Upper lobe of left lung (tissue), 6 donors: ENCODE measurements around the gene TNNI2. TPM values are rescaled to one million over a fixed set of nuclear protein-coding genes. Genes with fewer than 3 reads are reported as not detected.

ENCODE experiments used
- ATAC-seq, 2 donors: fragments of 200-7000 bp; cut with Tn5 transposase; one replicate each; pipeline ENCODE4 v1.9.1; 2022; ENCODE audit warnings: mild to moderate bottlenecking in 2 of 2, moderate library complexity in 2 of 2; ENCODE audit not compliant: low FRiP score in 2 of 2
- DNase-seq, 2 donors: peaks; one replicate each; pipeline ENCODE4 v3.0.0-alpha.2; 2019 to 2020
- H3K27ac ChIP-seq, 4 donors: fragments of 200-600 bp; sonication (generic); one replicate each; pipeline ENCODE4 v1.5.1; 2016 to 2019
- H3K27me3 ChIP-seq, 4 donors: fragments of 200-600 bp; sonication (generic); one replicate each; pipeline ENCODE4 v1.5.1; 2017 to 2019
- H3K36me3 ChIP-seq, 4 donors: fragments of 200-600 bp; sonication (generic); one replicate each; pipeline ENCODE4 v1.5.1; 2016 to 2019
- H3K4me1 ChIP-seq, 4 donors: fragments of 200-600 bp; sonication (generic); one replicate each; pipeline ENCODE4 v1.5.1; 2018 to 2019
- H3K4me3 ChIP-seq, 4 donors: fragments of 200-600 bp; sonication (generic); one replicate each; pipeline ENCODE4 v1.5.1; 2017 to 2019; ENCODE audit warnings: mild to moderate bottlenecking in 2 of 4, moderate library complexity in 1 of 4
- H3K9me3 ChIP-seq, 4 donors: fragments of 200-600 bp; sonication (generic); one replicate each; pipeline ENCODE4 v1.5.1; 2018 to 2019
- EP300 ChIP-seq, 4 donors: sonication (generic); formaldehyde crosslinking; IDR thresholded peaks; one replicate each; pipeline ENCODE4 v1.5.1; 2017; ENCODE audit warnings: antibody characterized with exemption in 4 of 4, control low read depth in 2 of 4
- POLR2A ChIP-seq, 4 donors: fragments of 450-650 bp; IDR thresholded peaks; one replicate each; pipeline ENCODE4 v1.5.1; 2016 to 2017; ENCODE audit warnings: antibody characterized with exemption in 4 of 4, mild to moderate bottlenecking in 2 of 4
- POLR2AphosphoS5 ChIP-seq, 2 donors: sonication (generic); formaldehyde crosslinking; IDR thresholded peaks; one replicate each; pipeline ENCODE4 v1.5.1; 2017; ENCODE audit warnings: antibody characterized with exemption in 2 of 2
- WGBS, 2 donors: methylation state at CpG; one replicate each; pipeline ENCODE4 v1.1.5; 2017 to 2018; 5-methylcytosine and 5-hydroxymethylcytosine counted together
- total RNA-seq, 6 donors: library from RNA; depleted of rRNA in 4 of 6; stranded (reverse); fragments of >200 nt in 4 of 6; gene quantifications; one replicate each; pipeline versions ENCODE4 v1.1.0 to v1.2.1, GENCODE V29; 2016 to 2021
- TF ChIP-seq, protein P1 (sequence below), 6 experiments: fragments of 450-650 bp in 4 of 6; fragments of 200-600 bp in 2 of 6; sonication (generic) in 2 of 6; IDR thresholded peaks; one replicate each; pipeline ENCODE4 v1.5.1; 2016 to 2019; ENCODE audit warnings: antibody characterized with exemption in 6 of 6
- donor health status: DM: no; HTN: no; CAD: no; lungs with moderate emphysema.
- donor health status: DM: no; HTN: yes; CAD: no; lungs with severe emphysema.

Gene TNNI2
- total RNA-seq, 6 donors from 2014 or later, result 7.3 to 28.3 (median 16.7) TPM

- Histone ChIP-seq H3K27ac (peak overlapping the region; percentile 30 to 57 (median 50)), H3K36me3 (no peaks in the 10 kb centered on the region), H3K27me3 (no peaks in the 10 kb centered on the region), H3K4me3 (no peak overlapping the region), H3K9me3 (no peaks in the 10 kb centered on the region), H3K4me1 (peaks cover 23 to 27% (median 25%) of the 10 kb centered on the region in 4 donors)
- 30 to 43% methylated on average over 12 to 19 of the region's 27 CpGs for WGBS, 2 donors
- DNase-seq (peak; percentile 76 to 90), ATAC-seq (peak; percentile 87 to 95)
- TF ChIP-seq EP300 (IDR thresholded peaks at IDR 0.05), result no peak
- TF ChIP-seq POLR2AphosphoS5 (IDR thresholded peaks at IDR 0.05), result peak; percentile 16 to 53
- peak in 1 of 4 donors; percentile 37 for TF ChIP-seq POLR2A (IDR thresholded peaks at IDR 0.05)
Measured at GRCh38 chr11:1863352-1864216, 24.8 kb downstream of the TNNI2 start.

DNA sequence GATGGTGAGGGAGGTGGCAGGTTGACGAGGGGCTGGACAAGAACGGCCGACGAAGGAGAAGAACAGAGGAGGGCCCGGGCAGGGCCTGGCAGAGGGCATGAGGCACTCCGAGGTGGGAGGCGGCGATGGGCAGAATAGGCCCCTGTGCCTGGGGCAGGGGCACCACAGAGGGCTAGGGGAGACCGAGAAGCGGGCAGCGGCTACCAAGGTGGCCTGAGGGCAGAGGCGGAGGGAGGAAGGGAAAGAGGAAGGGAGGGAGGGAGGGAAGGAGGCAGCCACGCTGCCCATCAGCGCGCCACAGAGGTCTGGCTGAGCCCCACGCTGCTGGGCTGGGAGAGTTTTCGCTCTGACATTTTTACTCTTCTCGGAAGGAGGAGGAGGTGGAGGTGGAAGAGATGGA lies 25.4 kb downstream of the TNNI2 start:
- H3K27me3 ChIP-seq, result no peaks in the 10 kb centered on the region
- H3K36me3 ChIP-seq, result no peaks in the 10 kb centered on the region
- TF ChIP-seq, protein P1, sequence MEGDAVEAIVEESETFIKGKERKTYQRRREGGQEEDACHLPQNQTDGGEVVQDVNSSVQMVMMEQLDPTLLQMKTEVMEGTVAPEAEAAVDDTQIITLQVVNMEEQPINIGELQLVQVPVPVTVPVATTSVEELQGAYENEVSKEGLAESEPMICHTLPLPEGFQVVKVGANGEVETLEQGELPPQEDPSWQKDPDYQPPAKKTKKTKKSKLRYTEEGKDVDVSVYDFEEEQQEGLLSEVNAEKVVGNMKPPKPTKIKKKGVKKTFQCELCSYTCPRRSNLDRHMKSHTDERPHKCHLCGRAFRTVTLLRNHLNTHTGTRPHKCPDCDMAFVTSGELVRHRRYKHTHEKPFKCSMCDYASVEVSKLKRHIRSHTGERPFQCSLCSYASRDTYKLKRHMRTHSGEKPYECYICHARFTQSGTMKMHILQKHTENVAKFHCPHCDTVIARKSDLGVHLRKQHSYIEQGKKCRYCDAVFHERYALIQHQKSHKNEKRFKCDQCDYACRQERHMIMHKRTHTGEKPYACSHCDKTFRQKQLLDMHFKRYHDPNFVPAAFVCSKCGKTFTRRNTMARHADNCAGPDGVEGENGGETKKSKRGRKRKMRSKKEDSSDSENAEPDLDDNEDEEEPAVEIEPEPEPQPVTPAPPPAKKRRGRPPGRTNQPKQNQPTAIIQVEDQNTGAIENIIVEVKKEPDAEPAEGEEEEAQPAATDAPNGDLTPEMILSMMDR (IDR thresholded peaks at IDR 0.05), result no peak
- no peak for TF ChIP-seq EP300 (IDR thresholded peaks at IDR 0.05)
- no peak for TF ChIP-seq POLR2AphosphoS5 (IDR thresholded peaks at IDR 0.05)
- TF ChIP-seq POLR2A (IDR thresholded peaks at IDR 0.05), result no peak
- WGBS, 2 donors, result 46 to 52% methylated on average over 18 of the region's 18 CpGs
- peak overlapping the region; percentile 30 to 57 (median 50) for H3K27ac ChIP-seq
- peaks cover 23 to 27% (median 25%) of the 10 kb centered on the region in 4 donors for H3K4me1 ChIP-seq
- DNase-seq (peak in 1 of 2 donors; percentile 65), ATAC-seq (peak in 1 of 2 donors; percentile 16)
- H3K9me3 ChIP-seq, result no peaks in the 10 kb centered on the region
- H3K4me3 ChIP-seq, result no peak overlapping the region

DNA sequence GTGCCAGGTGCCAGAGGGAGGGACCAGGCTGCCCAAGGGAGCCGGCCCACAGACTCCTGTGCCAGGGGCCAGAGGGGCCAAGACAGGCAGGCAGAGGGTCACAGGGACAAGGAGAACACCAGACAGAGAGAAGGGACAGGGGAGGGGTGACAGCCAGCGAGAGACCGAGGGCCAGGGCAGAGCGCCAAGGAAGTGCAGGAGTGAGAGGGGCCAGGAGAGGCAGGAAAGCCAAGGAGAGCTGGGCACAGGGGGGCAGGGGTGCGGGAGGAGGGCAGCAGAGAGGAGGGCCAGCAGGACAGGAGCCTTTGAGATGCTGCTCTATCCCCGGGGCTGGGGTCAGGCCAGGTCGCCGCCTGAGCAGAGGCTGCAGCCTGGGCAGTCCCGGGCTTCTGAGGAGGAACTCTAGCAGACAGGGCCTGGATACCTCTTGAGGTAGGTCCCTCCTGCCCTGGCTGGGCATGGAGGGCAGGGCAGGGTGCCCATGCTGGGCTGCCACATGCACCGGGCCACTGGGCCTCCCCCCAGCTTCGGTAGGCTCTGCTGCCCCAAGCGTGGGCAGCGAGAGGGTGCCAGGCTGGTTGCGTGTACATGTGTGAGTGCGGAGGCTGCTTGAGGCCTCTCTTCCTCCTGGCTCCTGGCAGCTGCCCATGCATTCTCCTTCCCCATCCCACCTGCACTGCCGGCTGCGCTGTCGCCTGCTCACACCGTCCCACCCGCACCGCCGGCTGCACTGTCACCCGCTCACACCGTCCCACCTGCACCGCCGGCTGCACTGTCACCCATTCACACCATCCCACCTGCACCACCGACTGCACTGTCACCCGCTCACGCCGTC lies 26.3 kb downstream of the TNNI2 start:
- ATAC-seq, result no peak
- Histone ChIP-seq H3K36me3 (no peaks in the 10 kb centered on the region), H3K27me3 (no peaks in the 10 kb centered on the region), H3K4me3 (no peak overlapping the region), H3K27ac (peak overlapping the region in 1 of 4 donors; percentile 54), H3K9me3 (no peaks in the 10 kb centered on the region), H3K4me1 (peaks cover 23 to 27% (median 25%) of the 10 kb centered on the region in 4 donors)
- TF ChIP-seq, protein P1 (IDR thresholded peaks at IDR 0.05), result no peak
- TF ChIP-seq EP300 (IDR thresholded peaks at IDR 0.05) (no peak), POLR2A (IDR thresholded peaks at IDR 0.05) (no peak), POLR2AphosphoS5 (IDR thresholded peaks at IDR 0.05) (no peak)
- 82 to 84% methylated on average over 23 to 28 of the region's 30 CpGs for WGBS, 2 donors
- peak in 1 of 2 donors; percentile 69 for DNase-seq

GRCh38 chr11:1866226-1866625 lies 27.4 kb downstream of the TNNI2 start:
- H3K27me3 ChIP-seq, result no peaks in the 10 kb centered on the region
- no peaks in the 10 kb centered on the region for H3K36me3 ChIP-seq
- H3K4me1 ChIP-seq, result peaks cover 24 to 33% (median 26%) of the 10 kb centered on the region in 4 donors
- ATAC-seq (no peak), DNase-seq (no peak)
- 93 to 100% methylated on average over 5 to 8 of the region's 8 CpGs for WGBS, 2 donors
- H3K9me3 ChIP-seq, result no peaks in the 10 kb centered on the region
- no peak overlapping the region for H3K27ac ChIP-seq
- TF ChIP-seq POLR2A (IDR thresholded peaks at IDR 0.05), result no peak
- TF ChIP-seq, protein P1 (IDR thresholded peaks at IDR 0.05), result no peak
- no peak for TF ChIP-seq EP300 (IDR thresholded peaks at IDR 0.05)
- TF ChIP-seq POLR2AphosphoS5 (IDR thresholded peaks at IDR 0.05), result no peak
- no peak overlapping the region for H3K4me3 ChIP-seq

DNA sequence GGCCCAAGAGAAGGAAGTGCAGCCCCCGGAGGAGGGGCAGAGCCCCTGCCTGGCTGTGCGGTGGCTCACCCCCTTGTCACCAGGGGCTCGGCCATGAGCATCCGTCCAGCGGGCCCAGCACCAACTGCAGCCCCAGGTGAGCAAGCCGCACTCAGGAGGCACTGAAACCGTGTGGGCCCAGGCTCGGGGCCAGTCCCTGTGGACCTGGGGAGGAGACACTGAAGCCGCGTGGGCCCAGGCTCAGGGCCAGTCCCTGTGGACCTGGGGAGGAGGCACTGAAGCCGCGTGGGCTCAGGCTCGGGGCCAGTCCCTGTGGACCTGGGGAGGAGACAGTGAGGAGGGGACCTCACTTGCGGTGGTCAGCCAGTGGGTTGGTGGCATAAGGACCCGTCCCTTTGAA lies 28.0 kb downstream of the TNNI2 start:
- Histone ChIP-seq H3K27ac (no peak overlapping the region), H3K36me3 (no peaks in the 10 kb centered on the region), H3K4me1 (peaks cover 24 to 33% (median 26%) of the 10 kb centered on the region in 4 donors), H3K9me3 (no peaks in the 10 kb centered on the region), H3K27me3 (no peaks in the 10 kb centered on the region), H3K4me3 (no peak overlapping the region)
- 83 to 87% methylated on average over 7 to 15 of the region's 15 CpGs for WGBS, 2 donors
- peak in 1 of 2 donors; percentile 72 for DNase-seq
- ATAC-seq, result no peak
- TF ChIP-seq, protein P1 (IDR thresholded peaks at IDR 0.05), result no peak
- TF ChIP-seq POLR2A (IDR thresholded peaks at IDR 0.05), result no peak
